ENCODE measurements around the gene CAMTA1.

DNA sequence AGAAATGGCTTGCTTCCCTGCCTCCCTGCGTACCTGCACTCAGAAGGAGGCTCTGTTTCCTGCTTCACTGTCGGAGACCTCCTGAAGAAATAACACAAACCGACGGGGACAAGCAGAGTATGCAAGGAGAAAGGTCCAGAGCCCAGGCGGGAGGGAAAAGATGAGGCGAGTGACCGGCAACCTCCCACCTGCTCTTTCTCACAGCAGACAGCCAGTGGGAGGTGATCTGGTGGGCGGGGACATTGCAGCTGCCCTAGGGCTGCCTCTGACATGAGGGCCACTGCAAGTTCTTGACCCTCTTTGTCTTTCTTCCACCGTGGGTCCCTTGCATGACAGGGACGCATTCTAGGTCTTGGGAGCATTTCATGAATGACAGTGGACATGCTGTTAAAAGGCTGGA lies 368.2 kb downstream of the CAMTA1 start:
- TF ChIP-seq POLR2A (IDR thresholded peaks at IDR 0.05; ENCODE audit: low read length) (no peak), GATA1 (IDR thresholded peaks at IDR 0.05; ENCODE audit: low read depth, low read length) (no peak)

All from erythroblast (primary cell).